Suppressor macrophage treated with lipopolysaccharide for 4 hours (primary cell): ENCODE data around the gene ATP13A1.

Source experiments
- DNase-seq: peaks from one replicate; pipeline ENCODE4 v3.0.0-alpha.2; 2020

Gene ATP13A1

GRCh38 chr19:19642506-19643157 is 20.8 kb downstream of the ATP13A1 start:
- peak; percentile 33 for DNase-seq

GRCh38 chr19:19637523-19638251 is 25.8 kb downstream of the ATP13A1 start:
- DNase-seq: no peak

GRCh38 chr19:19637186-19637522 is 26.3 kb downstream of the ATP13A1 start:
- no peak for DNase-seq

GRCh38 chr19:19636573-19637185 is 26.8 kb downstream of the ATP13A1 start:
- DNase-seq: no peak

- no peak for DNase-seq
Observed at GRCh38 chr19:19635313-19635702, 28.2 kb downstream of the ATP13A1 start.

- DNase-seq: no peak
Observed at GRCh38 chr19:19634516-19635312, 28.8 kb downstream of the ATP13A1 start.

GRCh38 chr19:19633711-19634515 is 29.6 kb downstream of the ATP13A1 start:
- no peak for DNase-seq

GRCh38 chr19:19632661-19633060 is 30.8 kb downstream of the ATP13A1 start:
- DNase-seq: no peak

GRCh38 chr19:19631346-19631745 is 32.1 kb downstream of the ATP13A1 start:
- no peak for DNase-seq

GRCh38 chr19:19630426-19630825 is 33.0 kb downstream of the ATP13A1 start:
- no peak for DNase-seq

GRCh38 chr19:19630062-19630414 is 33.4 kb downstream of the ATP13A1 start:
- no peak for DNase-seq

GRCh38 chr19:19628501-19629134 is 34.9 kb downstream of the ATP13A1 start:
- DNase-seq: peak; percentile 70

- DNase-seq: peak; percentile 25
Observed at GRCh38 chr19:19627621-19628500, 35.6 kb downstream of the ATP13A1 start, which contains the start of gene LPAR2. LPAR2 (minus strand) TSS chr19:19628220; CDS start chr19:19627275, 945 bp downstream.

GRCh38 chr19:19626516-19627472 is 36.7 kb downstream of the ATP13A1 start:
- no peak for DNase-seq

- DNase-seq: no peak
Observed at GRCh38 chr19:19624032-19624570, 39.4 kb downstream of the ATP13A1 start.

- no peak for DNase-seq
Observed at GRCh38 chr19:19623383-19623782, 40.1 kb downstream of the ATP13A1 start.

- no peak for DNase-seq
Observed at GRCh38 chr19:19619849-19620210, 43.6 kb downstream of the ATP13A1 start.

- DNase-seq: no peak
Observed at GRCh38 chr19:19619181-19619848, 44.2 kb downstream of the ATP13A1 start.
